Subcutaneous adipose tissue (tissue), 4 donors: ENCODE results near the gene PRR20B. TPM values are rescaled to one million over a fixed set of nuclear protein-coding genes. Genes with fewer than 3 reads are reported as not detected.
"Not testable (repeated sequence)": the region's sequence is repeated elsewhere in the genome, so short reads cannot be mapped to it uniquely, and the experiment has no call there.

Experiments used
- total RNA-seq, 4 donors: library from RNA; depleted of rRNA; stranded (reverse); fragments of >200 nt; gene quantifications; one replicate each; pipeline ENCODE4 v1.1.0, GENCODE V29; 2016
- TF ChIP-seq, protein P1 (sequence below): fragments of 450-650 bp; IDR thresholded peaks from one replicate; pipeline ENCODE4 v1.5.1; 2016; ENCODE audit warnings: low read depth, mild to moderate bottlenecking, control low read depth, antibody characterized with exemption, moderate library complexity

PRR20B gene
- total RNA-seq = not detected

DNA sequence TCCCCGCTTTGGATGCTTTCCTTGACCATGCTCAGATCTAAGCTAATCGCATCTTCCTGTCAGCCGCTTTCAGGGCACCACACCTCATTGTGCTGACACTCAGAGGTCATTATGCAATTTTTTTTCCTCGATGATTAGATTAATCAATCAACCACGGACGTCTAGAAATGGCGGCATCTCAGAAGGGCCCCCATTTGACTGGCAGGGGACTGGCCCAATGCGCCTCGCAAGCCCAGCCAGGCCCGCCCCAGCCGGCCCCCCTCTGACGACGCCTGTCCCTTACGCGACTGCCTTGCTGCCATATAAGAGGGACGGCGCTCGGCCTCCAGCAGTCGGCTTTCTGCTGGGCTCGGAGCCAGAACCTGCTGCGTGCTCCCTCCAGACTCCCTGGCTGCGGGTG lies at the start of gene PRR20B:
PRR20B (plus strand) TSS at position 301 of the 400 bp plus-strand sequence. CDS start 387 bp downstream, outside the sequence.
- TF ChIP-seq, protein P1, sequence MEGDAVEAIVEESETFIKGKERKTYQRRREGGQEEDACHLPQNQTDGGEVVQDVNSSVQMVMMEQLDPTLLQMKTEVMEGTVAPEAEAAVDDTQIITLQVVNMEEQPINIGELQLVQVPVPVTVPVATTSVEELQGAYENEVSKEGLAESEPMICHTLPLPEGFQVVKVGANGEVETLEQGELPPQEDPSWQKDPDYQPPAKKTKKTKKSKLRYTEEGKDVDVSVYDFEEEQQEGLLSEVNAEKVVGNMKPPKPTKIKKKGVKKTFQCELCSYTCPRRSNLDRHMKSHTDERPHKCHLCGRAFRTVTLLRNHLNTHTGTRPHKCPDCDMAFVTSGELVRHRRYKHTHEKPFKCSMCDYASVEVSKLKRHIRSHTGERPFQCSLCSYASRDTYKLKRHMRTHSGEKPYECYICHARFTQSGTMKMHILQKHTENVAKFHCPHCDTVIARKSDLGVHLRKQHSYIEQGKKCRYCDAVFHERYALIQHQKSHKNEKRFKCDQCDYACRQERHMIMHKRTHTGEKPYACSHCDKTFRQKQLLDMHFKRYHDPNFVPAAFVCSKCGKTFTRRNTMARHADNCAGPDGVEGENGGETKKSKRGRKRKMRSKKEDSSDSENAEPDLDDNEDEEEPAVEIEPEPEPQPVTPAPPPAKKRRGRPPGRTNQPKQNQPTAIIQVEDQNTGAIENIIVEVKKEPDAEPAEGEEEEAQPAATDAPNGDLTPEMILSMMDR = not testable (repeated sequence)

DNA sequence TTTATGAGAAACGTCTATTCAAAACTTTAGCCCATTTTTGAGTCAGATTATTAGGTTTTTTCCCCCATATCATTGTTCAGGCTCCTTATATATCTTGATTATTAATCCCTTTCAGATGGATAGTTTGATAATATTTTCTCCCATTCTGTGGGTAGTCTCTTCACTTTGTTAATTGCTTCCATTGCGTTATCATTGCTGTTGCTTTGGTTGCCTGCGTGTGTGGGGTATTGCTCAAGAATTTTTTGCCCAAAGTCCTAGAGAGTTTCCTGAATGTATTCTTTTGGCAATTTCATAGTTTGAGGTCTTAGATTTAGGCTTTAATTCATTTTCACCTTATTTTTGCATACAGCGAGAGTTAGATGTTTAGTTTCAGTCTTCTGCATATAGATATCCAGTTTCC lies 32.3 kb upstream of the PRR20B start:
- TF ChIP-seq, protein P1 = no peak

DNA sequence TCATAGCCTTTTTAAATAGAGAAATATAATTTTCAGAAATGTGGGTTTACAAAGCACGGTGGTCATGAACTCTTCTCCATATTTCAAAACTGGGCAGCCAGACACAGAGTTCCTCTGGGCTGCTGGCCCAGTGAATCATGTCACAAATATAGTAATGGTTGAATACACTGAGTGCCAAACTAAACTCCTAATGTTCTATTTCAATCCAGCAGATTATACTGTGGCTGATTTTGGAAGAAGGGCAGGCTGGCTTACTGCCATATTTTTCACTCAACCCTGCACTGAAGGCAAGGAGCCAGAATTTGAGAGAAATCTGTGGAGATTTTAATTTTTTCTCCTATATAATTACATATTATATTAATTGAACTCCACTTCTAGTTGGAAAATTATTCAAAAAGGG lies 23.6 kb upstream of the PRR20B start:
- TF ChIP-seq, protein P1 = no peak

DNA sequence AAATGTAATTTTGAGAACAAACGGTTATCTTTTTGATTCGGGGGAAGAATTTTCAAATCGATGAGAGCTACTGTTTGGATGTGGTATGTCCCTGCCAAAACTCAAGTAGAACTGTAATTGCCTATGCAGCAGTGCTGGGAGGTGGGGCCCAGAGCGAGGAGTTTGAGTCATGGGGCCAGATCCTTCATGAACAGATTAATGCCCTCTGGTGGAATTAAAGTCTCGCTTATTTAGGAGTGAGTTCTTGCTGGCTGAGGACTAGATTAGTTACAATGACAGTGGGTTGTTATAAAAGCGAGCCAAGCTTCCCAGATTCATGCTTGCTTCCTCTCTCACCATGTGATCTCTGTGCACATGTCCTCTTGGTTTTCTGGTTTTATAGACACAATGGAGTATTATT lies 18.4 kb upstream of the PRR20B start:
- TF ChIP-seq, protein P1 = no peak

DNA sequence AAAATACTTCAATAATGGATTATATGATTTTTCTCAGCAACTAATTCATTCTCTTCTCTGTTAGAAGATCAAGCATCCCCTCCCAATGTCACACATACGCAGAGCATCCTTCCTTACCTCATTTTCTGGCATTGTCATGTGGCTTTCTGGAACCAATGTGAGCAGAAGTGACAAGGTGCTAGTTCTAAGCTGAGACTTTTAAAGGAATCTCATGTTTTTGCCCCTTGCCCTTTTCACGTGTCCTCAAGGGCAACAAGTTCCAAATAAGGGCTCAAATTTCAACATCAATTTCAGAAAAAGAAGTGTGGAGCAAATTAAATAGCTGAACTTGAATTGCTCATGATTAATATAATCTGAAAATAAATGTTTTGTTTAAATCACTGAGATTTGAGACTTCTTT lies 11.2 kb upstream of the PRR20B start:
- TF ChIP-seq, protein P1 = no peak

DNA sequence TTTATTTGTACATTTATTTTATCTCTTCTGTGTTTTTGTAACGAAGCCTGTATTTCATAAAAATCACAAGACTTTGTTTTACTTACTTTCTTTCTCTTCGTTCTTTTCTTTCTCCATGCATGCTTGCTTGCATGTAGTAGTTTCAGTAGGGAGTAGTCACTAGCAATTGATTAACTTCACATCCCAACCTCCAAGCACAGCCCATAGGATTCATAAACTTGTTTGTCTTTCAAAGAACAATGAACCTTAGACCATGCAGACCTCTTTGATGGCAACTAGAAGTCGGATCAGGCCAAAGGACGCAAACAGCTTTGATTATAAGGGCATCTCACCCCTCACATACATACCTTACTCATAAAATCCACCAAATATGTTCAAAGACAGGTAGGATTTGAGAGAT lies 9.7 kb upstream of the PRR20B start:
- TF ChIP-seq, protein P1 = no peak

DNA sequence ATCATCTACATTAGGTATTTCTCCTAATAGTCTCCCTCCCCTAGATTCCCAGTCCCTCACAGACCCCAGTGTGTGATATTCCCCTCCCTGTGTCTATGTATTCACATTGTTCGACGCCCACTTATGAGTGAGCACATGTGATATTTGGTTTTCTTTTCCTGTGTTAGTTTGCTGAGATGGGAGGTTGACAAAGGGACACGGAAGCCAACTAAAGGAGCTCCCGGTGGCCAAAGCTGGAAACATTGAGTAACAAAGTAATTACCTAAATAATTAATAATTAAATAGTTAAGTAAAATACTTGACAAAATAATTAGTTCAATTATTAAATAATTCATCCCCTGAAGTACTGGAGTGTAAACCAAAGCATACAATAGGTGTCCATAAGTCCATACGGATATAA lies 8.3 kb upstream of the PRR20B start:
- TF ChIP-seq, protein P1 = no peak
